NCI-H1930 (cell line): ENCODE measurements around the gene GPR171.
"Not testable (repeated sequence)": the region's sequence is repeated elsewhere in the genome, so short reads cannot be mapped to it uniquely, and the experiment has no call there.

Source experiments
- DNase-seq, 2 experiments: peaks; one replicate each; lab custom pipeline; 2025; lab: John Stamatoyannopoulos, UW

Gene GPR171, protein sequence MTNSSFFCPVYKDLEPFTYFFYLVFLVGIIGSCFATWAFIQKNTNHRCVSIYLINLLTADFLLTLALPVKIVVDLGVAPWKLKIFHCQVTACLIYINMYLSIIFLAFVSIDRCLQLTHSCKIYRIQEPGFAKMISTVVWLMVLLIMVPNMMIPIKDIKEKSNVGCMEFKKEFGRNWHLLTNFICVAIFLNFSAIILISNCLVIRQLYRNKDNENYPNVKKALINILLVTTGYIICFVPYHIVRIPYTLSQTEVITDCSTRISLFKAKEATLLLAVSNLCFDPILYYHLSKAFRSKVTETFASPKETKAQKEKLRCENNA

DNA sequence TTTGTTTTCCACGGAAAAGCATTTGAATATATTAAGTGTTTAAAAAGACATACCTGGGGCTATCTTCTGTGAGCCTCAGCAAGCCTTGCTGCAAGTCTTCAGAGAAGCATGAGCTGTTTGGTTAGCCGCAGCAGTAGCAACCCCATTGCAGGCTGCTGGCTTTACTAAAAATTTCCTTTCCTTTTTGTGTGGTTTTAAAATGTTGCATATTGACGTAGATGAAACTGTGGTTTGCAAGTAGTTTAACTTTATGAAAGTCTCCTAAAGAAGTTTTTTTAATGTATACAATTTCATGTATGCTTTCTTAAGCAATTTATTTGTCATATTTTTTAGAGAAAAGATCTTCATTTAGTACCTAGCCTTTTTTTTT, at the start of gene GPR171:
GPR171 (minus strand) TSS at position 166 of the 370 bp plus-strand sequence. CDS start 3,830 bp downstream, outside the sequence.
- DNase-seq: no peak

DNA sequence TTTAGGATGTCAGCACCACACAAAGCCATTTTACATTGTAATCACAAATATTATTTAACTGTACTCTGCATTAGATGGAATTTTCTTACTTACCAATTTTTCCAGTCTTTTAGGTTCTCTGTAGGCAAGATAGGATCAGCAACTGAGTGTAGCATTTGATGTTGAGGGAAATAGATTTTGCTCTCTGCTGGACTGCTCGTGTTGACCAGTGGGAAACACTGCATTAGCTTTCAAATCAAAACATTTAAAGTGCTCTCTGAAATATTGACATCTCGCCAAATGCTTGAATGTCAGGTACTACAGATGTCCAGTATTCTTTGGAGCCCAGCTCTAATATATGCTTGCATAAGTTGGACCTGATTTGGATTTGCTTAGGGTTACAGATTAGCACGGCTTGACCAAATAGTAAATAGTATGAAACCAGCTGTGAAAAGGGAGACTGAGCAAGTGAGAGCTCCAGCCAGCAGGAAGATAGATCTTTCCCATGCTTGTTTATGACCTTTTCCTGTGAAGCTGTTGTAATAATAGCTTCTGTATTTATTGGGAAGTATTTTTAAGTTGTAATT, 45.8 kb upstream of the GPR171 start:
- DNase-seq: no peak

DNA sequence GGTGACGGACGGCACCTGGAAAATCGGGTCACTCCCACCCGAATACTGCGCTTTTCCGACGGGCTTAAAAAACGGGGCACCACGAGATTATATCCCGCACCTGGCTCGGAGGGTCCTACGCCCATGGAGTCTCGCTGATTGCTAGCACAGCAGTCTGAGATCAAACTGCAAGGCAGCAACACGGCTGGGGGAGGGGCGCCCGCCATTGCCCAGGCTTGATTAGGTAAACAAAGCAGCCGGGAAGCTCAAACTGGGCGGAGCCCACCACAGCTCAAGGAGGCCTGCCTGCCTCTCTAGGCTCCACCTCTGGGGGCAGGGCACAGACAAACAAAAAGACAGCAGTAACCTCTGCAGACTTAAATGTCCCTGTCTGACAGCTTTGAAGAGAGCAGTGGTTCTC, 39.0 kb upstream of the GPR171 start:
- DNase-seq: not testable (repeated sequence)

DNA sequence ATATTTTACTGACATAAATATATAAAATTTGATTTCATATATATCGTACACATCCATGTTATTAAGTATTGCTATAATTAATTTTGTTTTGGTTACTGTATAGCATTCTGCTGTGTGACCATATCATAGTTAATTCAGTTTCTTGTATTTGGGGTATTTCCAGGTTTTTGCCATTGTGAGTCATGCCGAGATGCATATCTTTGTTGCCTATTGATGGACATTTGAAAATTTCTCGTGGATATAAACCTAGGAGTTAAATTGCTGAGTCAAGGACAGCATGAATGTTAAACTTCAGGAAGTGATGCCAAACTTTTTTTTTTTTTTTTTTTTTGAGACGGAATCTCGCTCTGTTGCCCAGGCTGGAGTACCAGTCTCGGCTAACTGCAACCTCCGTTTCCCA, 33.7 kb upstream of the GPR171 start:
- no peak for DNase-seq

DNA sequence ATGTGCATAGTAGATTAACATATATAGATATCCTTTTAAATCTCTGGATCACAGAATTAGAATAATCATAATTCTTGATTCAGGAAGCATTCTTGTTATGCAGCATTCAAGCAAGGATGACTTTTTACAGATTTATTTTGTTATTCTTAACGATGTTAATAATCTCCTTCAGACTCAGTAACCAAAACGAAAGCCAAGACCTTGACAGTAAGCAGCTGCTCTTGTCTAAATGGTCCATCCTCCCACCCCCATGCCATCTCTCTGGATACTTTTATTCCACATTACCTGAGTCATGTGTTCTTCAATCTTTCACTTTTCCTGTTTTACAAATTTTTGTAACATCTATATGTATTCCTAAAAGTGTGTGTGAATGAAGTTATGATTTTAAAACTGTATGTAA, 33.3 kb upstream of the GPR171 start:
- DNase-seq: no peak

DNA sequence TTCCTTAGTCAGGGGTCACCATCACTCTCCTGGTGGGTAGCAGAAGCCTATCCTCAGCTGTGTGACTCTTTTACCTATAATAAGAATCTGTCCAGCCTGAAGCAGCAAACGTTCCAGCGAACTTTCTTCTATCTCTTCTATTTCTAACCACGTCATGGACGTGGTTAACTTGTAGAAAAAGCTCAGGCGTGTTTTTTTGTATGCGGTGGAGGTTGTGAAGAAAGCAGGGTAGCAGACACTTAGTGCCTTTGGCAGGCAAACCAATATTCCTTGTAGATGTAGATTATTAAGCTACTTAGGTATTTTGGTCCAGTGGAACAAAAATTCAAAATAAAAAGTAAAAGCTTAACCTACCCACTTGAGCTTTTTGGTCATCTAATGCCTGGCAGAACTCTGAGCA, 31.8 kb upstream of the GPR171 start:
- no peak for DNase-seq

DNA sequence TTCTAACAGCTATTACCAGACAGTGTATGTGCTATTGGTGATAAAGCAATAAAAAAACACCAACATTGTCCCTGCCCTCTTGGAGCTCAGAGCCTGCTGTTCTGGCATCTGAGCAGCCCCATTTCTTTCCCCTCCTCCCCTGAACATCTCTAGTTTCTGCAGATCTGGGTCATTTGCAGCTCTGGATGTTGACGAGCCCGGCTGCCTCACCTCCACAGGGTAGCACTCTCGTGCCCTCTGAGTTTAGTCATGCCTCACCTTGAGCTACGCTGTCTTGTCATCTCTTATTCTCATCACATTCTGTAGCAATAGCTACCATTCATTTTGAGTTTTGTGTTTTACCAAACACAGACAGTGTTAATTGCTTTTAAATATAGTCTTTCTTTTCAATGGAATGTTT, 30.0 kb upstream of the GPR171 start:
- no peak for DNase-seq

DNA sequence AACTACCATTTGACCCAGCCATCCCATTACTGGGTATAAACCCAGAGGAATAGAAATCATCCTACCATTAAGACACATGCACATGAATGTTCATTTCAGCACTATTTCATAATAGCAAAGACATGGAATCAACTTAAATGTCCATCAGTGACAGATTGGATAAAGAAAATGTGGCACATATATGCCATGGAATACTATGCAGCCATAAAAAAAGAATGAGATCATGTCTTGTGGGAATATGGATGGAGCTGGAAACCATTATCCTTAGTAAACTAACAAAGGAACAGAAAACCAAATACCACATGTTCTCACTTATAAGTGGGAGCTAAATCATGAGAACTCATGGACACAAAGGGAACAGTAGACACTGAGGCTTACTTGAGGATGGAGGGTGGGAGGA, 29.4 kb upstream of the GPR171 start:
- not testable (repeated sequence) for DNase-seq

DNA sequence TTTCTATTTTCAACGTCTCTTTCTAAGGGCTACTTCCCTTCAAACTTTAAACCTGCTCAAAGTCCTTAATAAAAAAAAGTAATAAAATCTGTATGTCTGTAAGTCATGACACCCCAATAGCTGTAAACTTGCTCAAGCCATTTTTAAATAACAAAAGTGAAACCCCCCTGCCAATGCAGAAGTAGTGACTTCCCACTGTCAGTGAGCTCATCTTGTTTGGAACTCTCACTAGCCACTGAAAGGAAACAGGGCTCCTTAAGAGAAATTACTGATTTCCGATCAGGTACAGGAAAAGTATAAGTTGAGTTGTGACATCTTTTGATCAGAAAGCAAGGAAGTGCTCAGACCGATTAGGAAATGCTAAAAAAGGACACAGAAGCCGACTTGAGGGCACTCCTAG, 27.6 kb upstream of the GPR171 start:
- no peak for DNase-seq

DNA sequence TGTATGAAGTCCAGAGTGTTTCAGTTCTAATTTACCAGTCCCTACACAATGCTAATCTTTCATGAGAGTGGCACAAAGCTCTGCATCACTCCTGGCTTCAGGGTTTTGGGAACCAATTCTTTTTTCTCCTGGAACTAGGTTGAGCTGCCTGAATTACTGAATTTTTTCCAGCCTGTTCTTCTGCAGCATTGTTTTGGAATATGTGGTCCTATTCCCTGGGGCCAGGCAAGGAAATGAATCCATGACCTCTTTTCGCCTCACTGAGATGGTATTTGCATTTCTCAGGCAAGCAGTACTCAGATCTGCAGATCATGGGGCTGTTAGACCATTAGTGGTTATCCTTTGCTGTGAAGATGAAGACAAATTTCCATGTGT, 25.6 kb upstream of the GPR171 start:
- DNase-seq: no peak

DNA sequence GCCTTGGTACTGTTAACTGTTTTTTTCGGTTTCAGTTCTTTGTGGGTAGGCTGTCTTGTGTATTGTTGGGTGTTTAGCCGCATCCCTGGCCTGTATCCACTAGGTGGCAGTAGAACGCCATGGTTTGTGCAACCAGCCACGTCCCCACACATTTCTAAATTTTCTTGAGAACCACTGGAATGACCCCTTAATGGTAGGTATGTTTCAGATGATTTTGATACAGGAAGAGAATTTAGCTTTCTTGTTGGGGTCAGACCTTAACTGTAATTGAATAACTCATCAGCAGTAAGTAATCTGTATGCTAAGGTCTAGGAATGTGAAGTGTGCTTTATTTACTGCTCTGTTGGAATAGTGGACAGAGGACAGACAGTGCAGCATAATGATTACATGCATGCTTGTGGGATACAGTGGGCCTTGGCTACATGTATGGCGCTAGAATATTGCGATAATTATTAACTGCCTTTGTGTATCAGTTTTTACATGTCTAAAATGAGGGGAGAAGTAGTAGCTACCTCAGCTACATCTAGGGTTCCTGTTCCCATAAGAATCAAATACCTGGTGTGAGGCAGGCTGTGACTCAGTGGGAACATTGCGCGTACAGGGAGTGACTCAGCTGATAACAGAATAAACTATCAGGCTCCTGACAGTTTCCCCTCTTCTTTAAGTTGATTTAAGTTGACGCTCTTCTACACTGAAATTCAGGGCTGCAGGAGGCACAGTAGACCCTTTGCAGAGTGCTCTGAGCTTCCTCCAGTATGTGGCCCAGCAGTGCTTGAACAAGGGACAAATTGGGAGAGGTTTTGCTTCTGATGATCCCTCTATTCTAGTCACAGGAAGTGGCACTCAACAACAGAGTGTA, 25.0 kb upstream of the GPR171 start:
- DNase-seq: peak in 1 of 2 experiments; percentile 44

DNA sequence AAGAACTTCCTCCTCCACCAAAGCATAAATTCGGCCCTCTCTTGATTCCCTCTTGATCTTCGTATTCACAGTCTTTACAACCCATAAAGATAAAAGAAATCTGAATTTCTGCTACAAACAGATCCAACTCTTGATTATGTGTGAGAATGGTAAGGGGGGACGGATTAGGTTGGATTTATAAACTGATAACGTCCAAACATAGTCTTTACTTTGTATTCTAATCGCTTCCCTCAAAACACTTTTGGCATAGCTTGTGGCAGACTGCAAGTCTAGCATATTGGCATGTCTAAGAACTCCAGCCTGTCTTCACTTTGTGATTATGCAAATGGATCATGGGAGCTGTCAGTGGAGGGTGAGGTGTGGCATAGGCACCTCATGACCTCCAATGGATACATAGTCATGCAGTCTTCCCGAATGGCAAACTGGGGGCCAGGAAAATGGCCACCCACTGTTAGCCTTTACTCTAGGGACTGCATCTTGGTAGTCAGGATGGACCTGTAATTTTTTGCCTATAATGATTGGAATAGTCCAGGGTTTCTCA, 24.3 kb upstream of the GPR171 start:
- DNase-seq: no peak

DNA sequence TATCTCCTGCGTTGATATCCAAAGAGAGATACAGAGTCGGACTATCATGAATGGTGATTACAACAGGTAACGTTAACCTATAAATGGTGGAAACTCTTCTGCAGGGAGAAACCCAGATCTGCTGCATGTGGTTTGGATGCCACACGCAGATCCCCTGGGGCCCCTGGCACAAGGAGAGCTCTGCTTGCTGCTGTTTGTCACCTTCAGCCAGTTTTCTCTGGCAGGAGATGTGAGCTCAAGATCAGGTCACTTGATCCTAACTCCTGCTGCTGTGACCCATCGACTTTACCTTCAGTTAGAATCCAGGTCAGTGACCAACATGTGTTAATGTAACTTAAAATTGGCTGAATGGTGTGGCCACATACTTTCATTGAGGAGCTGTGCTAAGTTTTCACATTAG, 23.8 kb upstream of the GPR171 start:
- no peak for DNase-seq

DNA sequence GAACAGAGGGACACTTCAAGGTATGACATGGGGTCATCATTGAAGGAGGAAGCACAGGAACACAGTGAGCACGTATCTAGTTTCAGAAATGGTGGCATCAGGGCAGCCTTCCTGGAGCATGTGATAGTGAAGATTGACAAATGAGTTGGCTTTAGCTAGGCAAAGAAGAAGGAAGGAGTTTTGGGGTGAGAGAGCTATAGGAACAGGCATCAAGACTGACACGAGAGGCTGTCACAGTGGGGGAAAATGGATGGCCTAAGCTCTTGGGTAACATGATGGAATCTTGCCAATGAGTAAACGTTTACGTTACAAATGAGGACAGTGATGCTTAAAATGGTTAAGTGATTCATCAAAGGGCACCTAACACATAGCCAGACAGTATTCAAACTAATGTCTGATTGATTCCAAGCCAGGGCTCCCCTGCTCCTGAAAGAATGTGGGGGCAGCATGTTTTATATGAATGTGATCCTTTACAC, 23.1 kb upstream of the GPR171 start:
- DNase-seq: no peak

DNA sequence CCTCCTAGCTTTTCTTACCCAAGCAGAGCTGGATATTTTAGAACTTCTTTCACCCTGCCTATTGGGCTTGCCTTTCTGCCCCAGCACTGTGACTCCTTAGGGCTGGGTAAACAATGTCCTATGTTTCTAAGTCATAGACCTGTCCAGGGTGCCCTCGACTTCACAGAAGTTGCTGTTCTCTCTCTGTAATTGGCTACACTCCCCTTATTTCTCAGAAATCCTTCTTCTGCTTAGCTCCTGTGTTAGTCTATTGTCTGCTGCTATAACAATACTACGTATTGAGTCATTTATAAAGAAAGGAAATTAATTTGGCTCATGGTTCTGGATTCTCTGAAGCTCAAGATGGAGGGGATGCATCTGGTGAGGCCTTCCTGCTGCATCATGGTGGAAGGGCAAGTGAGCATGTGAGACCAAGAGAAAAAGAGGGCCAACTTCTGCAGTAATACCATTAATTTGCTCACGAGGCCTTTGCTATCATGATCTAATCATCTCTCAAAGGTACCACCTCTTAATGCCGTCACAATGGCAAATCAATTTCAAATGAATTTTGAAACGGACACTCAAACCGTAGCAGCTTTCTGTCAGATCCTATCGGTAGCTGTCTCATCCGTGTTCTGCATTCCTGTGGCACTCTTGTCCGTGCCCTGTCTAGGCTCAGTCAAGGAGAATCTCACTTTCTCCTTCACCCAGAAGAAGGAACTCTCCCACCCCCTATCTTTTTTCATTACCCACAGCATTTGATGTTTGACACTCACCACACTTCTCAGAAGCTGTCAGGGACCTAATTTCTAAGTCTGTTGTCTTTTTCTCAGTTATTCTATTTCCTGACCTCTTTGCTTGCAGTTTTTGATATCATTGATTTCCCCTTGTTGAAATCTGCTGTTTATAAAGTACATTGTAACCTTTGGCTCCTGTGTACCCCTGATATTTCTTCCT, 22.3 kb upstream of the GPR171 start:
- DNase-seq: no peak

DNA sequence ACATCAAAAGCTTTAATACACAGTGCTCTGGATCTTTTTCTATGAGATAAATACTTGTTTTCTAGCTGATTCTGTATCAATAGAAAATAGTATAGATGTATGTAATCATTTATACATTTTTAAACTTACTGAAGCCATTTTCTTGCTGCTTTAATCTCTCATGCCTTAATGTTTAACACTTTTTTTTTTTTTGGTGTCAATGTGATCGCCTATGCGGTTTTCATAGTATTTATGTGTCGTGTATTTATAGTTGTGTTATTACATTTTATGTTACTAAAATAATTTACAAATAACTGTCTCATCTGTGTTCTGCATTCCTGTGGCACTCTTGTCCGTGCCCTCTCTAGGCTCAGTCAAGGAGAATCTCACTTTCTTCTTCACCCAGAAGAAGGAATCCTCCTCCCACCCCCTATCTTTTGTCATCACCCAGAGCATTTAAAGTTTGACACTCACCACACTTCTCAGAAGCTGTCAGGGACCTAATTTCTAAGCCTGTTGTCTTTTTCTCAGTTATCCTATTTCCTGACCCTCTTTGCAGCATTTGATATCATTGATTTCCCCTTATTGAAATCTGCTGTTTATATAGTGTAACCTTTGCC, 21.4 kb upstream of the GPR171 start:
- DNase-seq: no peak

DNA sequence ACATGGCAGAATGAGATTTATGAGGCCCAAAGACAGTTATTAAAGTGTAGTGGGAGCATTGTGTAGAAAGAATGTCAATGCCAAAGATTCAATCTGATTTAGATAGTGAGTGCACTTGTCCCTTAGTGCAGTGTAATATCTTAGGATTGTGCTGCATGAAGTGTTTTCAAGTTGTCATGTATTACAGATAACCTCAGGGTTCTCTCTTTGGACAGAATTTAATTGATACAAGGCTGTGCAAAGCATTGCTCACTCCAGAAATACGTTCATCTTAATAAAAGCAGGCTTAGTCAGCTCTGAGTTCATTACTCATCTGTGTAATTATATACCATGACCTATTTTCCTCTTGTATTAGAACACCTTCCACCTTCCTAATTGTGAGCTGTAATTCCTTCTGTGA, 16.0 kb upstream of the GPR171 start:
- DNase-seq: no peak

DNA sequence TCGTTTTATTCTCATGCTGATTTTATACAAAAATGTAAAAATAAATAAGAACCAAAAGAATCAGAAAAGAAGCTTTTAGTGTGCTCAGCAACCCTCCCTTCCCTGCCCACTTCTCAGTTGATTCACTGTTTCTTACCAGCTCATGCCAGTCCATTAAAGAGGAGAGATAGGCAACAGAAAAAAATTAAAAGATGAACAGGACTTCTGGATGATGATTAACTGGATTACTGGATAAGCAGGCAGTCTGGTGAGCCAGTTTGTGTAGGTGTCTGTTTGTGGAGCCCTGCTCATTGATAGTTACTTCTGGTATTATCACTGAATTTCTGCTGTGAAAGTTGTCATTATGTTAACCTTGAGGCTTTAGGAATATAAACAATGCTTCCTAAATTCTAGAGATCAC, 15.1 kb upstream of the GPR171 start:
- no peak for DNase-seq

DNA sequence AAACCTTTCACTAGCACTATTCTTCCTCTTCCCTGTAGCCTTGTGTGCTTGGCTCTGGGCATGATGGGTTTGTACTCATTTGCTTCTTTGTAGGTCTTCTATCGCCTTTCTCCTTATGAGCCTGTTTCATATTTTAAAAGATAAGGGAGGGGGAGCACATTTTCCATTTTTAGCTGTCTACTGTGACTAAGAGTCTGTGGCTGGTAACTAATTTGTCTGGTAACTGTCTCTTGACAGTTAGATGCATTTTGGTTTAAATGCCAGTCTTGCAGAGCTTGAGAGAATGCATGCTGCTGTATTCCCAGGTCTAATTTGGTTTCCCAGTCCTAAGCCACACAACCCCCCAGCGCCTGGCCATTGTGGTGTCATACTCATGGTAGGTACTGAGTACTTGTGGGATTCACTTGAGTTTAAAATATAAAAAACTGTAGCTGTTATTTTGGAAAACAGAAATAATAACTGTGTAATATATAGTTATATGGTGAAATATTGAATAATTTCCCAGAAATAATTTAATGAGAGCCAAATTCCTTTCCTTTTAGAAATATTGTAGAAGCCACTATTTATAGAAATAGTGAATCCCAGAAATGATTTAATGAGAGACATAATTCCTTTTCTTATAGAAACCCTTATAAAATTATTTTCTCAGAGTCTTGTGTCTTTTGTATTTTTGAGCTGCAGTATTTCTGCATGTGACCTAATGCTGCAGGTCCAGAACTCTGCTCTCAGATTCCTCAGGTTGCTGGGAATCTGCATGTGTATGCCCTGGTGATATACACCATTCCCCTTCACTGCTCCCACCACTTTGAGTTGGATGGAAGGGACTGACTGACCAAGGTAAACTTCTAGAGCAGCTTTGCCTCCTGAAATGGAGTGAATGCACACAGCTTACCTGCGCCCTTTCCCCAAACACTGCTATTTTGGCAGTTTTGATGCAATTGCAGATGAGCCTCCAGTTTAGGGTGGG, 13.9 kb upstream of the GPR171 start:
- DNase-seq: no peak

DNA sequence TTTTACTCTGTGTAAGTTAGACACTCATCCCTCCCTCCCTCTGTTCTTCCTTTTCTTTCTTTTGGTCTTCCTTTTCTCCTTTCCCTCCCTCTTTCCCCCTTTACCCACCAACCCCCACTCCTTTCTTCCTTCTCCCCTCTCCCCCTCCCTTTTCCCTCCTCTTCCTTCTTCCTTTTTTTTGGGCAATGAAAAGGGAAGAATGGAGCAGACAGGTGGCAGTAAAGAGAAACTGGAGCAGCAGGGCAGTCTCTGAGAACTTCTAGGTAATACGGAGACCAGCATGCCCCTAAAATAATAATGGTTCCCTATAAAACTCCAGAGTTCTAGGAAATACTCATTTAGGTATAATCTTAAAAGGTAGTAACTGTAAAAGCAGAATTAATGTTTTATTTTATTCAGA, 11.4 kb upstream of the GPR171 start:
- no peak for DNase-seq
